ENCODE measurements around the gene VARS1.

The VARS1 gene

GRCh38 chr6:31749301-31750036 lies 46.1 kb downstream of the VARS1 start:
- DNase-seq (ENCODE audit: extremely low read depth in 1 of 2, low read depth in 1 of 2): no peak
